GM19025 (cell line): ENCODE results near the gene KLHL6.
"Not testable (repeated sequence)": the region's sequence is repeated elsewhere in the genome, so short reads cannot be mapped to it uniquely, and the experiment has no call there.

Source experiments
- ATAC-seq: cut with Tn5 transposase; IDR thresholded peaks from one replicate; pipeline ENCODE4 v1.9.1; 2021; ENCODE audit warnings: mild to moderate bottlenecking, low read depth, moderate library complexity; ENCODE audit not compliant: unreplicated experiment

Gene KLHL6

GRCh38 chr3:183570191-183570590, 14.7 kb upstream of the KLHL6 start:
- not testable (repeated sequence) for ATAC-seq

DNA sequence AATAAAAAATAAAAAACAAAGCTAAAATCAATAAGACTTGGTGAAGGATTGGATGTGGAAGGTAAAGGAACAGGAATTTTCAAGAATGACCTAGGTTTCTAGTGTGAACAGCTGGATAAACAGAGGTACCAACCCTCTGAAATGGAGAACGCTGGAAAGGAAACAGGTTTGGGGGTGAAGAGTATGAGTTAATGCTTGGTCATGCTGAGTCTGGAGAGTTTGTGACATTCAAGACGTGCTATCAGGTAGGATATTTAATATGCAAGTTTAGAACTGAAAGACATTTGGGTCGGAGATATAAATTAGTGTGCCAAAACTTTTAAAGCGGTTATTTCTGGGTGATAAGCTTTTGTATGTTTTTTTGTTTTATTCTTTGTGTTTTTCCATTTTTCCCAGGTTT, 11.4 kb upstream of the KLHL6 start:
- ATAC-seq, result no peak

- ATAC-seq, result no peak
Observed at GRCh38 chr3:183564046-183564445, 8.5 kb upstream of the KLHL6 start.

DNA sequence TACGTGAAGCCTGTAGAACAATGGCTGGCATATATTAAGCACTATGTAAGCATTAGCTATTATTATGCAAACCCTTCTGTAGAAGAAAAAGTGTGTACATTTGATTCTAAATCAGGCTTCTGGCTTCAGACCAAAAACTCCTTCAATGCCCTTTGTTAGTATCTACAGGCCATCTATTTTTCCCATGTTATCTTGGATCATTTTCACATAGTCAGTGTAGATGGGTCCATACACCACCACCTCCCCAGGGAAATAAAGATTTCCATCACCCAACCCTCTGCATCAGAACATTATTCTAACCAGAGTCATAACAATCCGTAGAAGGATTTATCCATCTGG, 8.0 kb upstream of the KLHL6 start:
- ATAC-seq, result no peak

DNA sequence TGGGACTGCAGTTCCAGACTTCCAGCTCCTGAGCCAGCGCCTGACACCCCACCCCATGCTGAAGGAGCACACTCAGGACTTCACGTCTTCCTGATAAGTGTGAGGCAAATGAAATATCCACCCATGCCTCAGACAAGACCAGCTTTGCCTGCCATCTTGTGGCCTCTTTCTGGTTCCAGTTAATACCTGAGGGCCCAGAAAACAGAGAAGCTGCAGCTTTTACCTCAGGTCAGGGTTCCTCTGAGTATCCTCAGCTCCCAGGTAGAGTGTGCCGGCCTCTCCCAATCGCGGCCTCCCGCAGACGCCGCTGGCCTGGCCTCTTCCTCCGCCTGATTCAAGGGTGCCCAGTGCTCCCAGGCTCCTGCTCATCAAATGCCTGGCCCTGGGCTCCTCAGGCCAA, 5.1 kb upstream of the KLHL6 start:
- ATAC-seq, result no peak

- ATAC-seq, result no peak
Observed at GRCh38 chr3:183558495-183558894, 3.0 kb upstream of the KLHL6 start.

DNA sequence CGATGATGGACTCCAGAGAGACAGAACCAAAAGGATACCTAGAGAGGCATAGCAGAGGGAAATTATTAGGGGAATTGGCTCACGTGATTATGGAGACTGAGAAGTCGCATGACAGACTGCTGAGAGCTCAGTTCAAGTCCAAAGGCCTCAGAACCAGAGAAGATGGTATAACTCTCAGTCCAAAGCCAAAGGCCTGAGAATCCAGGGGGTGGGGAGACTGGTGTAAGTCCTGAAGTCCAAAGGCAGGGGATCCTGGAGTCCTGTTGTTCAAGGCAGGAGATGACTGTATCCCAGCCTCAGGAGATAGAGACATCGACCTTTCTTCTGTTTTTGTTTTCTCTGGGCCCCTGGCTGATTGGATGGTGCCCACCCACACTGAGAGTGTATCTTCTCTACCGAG, 1.2 kb upstream of the KLHL6 start:
- no peak for ATAC-seq

- ATAC-seq, result peak; percentile 33
Observed at GRCh38 chr3:183554377-183554776, 1.1 kb downstream of the KLHL6 start.

DNA sequence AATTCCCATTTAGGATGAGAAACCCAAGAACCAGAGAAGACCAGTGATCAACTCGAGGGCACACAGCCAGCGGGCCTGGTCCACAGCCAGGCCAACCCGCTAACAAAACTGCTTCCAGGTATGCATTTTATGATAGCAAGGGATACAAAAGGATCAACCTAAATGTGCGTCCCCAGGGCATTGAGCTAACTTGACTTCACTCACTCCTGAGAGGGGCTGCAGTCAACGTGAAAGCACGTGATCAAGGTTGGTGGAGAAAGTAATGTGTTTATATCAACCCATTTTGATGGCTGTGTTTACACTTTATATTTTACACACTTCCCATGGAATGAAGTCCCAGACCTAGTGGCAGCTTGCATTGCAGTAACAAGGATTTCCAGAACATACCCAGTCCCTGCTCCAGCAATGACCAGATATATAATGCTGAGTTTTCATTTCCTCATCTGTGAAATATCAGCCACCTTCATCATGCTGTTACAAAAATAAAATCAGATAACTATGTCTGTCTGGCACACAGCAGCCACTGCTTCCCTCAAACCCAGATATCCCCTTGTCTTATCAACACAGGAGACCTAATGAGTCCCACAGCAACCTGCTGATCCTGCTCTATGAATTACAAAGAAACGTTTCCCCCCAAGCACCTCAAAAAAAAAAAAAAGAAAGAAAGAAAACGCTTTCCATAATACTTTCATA, 2.0 kb downstream of the KLHL6 start:
- no peak for ATAC-seq

GRCh38 chr3:183551930-183552329, 3.6 kb downstream of the KLHL6 start:
- no peak for ATAC-seq

DNA sequence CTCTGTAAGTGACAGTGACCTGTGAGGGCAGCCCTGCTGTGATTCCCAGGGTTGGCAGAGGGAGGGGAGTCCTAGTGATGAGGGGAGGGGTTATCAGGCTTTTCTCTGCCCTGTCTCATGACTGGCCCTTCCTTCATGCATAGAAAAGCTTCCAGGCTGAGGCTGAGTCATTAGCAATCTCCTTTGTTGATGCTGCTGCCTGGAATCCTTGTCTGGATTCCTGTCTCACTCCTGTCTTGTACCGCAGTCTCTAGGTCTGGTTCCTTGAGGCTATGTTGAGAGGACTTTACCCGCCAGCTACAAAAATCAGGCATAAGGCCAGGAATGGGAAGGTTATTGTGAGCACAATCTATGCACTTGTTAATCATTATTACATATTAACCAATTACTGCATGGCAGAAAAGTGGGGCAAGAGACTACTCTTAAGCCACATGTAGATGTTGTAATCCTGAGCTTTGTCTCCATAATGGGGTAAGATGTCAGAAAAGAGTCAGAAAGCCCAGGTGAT, 7.2 kb downstream of the KLHL6 start:
- no peak for ATAC-seq

DNA sequence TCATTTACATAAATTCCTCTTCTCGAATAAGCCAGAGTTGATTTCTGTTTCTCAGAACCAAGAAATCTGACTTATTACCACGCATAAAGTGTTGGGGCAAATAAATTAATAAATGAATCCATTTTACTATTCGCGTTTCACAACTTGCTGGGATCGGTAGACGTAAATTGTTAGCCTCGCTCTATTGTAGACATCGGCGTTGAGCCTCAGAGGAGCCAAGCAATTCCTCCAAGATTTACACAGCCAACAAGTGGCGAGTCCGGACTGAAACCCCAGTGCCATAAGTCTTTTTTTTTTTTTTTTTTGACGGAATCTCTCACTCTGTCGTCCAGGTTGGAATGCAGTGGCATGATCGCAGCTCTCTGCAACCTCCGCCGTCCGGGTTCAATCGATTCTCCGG, 8.9 kb downstream of the KLHL6 start:
- ATAC-seq, result no peak

- no peak for ATAC-seq
Observed at GRCh38 chr3:183545708-183546107, 9.8 kb downstream of the KLHL6 start.

DNA sequence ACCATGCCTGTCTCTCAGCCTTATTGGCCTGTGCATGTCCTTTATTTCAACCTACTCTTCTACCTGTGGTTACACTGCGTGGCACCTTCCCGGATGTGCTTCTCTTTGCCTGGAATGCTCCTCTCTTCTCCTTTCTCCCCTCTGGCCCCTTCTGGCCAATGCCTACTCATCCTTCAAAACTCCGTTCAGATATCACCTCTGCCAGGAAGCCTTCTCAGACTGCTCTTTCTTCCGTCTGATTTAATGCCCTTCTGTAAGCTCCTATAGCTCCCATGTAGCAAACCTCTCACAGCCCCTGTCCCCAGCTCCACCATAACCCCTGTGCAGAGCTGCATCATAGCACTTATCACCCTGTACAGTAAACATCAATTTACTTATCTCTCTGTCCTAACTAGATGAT, 13.2 kb downstream of the KLHL6 start:
- ATAC-seq, result no peak

GRCh38 chr3:183541738-183542137, 13.8 kb downstream of the KLHL6 start:
- ATAC-seq, result no peak

DNA sequence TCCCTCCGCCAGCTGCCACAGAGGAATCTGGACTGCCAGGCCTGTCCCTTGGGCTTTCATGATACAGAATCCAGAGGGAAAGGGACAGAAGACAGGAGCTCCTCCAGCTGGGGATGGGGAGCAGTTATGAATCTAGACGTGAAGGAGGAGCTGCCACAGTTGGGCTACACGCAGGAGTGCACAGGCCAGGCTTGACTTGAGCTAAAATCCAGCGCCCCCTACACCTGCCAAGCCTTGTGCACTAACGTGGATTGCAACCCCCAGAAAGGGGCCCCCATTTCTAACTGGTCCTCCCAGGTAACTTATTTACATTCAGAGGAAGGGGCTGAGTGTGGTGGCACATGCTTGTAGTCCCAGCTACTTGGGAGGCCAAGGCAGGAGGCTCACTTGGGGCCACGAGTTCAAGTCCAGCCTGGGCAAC, 14.3 kb downstream of the KLHL6 start:
- ATAC-seq, result no peak

DNA sequence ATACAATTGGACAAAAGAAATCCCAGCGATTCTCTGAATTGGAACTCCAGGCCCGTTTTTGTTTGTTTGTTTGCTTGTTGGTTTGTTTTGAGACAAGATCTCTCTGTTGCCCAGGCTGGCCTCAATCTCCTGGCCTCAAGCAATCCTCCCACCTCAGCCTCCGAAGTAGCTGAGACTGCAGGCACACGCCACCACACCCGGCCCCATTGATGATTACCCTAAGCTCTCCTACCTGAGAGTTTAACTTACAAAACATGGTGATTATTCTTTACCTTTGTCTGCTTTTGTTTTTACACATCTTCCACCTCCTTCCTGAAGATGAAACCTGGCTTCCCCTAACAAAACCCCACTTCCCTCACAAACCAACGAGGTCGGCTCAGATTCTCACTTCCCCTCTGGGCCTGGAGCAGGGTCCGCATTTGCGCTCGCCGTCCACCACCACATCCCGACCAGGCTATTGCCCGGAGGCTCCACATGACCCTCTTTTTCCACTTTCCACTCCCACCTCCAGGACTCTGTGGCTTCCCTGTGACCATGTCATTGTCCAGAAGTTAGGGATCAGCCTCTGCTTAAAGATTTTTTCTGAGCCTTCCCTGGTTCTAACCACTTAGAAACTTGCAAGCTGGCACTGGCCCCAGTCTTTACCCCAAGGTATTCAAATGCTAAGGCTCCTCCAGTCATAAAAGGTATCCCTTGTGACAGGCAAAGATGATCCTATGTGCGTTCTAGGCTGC, 14.8 kb downstream of the KLHL6 start:
- no peak for ATAC-seq

DNA sequence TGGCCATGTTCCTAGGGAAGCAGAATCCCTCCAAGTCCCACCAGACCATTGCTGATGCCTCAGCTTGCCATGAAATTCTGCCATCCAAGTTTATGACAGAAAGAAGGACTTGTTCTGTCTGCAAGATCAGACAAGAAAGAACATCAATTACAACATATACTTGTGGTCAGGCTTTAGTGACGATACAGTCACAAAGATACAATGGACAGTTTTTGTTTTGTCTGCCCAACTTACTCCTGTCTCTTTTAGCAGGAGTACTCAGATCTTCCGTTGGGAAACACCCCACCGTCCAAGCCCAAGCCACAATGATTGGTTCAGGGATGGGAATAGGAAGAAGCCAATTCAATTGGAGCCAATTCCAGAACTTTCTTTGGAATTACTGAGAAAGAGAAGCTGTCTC, 15.7 kb downstream of the KLHL6 start:
- no peak for ATAC-seq

GRCh38 chr3:183538486-183538885, 17.0 kb downstream of the KLHL6 start:
- no peak for ATAC-seq

DNA sequence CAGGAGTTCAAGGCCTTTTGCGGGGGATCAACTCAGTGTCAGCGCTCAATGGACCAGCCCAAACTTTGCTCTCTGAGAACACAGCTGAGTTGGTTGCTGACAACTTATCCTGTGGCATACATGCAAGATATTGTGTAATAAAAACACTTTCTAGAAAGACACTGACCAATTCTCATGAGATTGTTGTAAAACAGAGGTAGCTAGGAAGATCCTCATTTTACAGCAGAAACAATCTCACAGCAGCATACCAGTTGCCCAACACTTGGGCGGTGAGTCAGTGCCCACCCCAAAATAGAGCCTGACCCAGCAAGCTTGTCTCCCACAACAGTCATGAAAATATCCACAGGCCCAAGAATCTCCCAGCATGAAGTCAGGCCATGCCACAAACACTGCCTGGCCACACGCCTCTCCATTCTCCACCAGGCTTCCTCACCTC, 18.2 kb downstream of the KLHL6 start:
- no peak for ATAC-seq

GRCh38 chr3:183536238-183536880, 19.1 kb downstream of the KLHL6 start:
- peak; percentile 50 for ATAC-seq

DNA sequence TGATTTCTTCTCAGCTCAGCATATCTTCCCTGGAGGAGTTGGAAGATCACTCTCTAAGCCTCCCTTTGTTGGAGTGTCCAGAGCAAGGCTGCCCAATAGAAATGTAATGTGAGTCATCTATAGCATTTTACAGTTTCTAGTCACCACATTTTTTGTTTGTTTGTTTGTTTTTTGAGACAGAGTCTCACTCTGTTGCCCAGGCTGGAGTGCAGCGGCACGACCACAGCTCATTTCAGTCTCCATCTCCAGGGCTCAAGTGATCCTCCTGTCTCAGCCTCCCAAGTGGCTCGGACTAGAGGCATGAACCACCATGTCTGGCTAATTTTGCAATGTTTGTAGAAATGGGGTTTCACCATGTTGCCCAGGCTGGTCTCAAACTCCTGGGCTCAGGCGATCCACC, 21.3 kb downstream of the KLHL6 start:
- no peak for ATAC-seq
